Measurements from ENCODE around the gene PTPRG. TPM values are rescaled to one million over a fixed set of nuclear protein-coding genes. Genes with fewer than 3 reads are reported as not detected.

The PTPRG gene
- total RNA-seq, 2 donors from 2014 or later = 76.5 to 108 TPM

DNA sequence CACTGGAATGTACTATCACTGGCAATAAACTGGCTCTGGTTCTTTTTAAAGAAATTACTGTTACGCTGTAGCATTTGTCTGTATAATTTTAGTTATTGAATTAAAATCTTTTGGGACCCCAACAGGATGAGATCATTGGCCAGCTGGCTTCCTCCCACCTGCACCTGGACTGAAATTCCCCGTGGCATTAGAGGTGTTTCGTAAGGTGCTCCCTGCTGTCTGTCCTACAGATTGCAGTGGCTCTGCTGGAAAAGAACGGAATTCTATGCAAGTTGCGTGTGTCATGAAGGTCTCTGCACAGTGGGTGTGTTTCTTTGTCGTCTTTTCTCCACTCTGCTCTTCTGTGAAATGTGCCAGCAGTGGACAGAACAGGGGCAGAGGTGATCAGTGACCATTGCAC lies 383.4 kb downstream of the PTPRG start:
- Histone ChIP-seq H3K27ac (ENCODE audit: low read depth, low read length) (no peak overlapping the region), H3K4me3 (ENCODE audit: low read length) (no peak overlapping the region), H3K36me3 (ENCODE audit: control insufficient read depth, insufficient read depth, low read length) (no peaks in the 10 kb centered on the region), H3K27me3 (ENCODE audit: control insufficient read depth, insufficient read depth, low read length, poor library complexity, severe bottlenecking) (no peaks in the 10 kb centered on the region), H3K9me3 (ENCODE audit: control insufficient read depth, low read length) (peaks cover 10% of the 10 kb centered on the region), H3K4me1 (ENCODE audit: control insufficient read depth, insufficient read depth, low read length) (no peaks in the 10 kb centered on the region), H3K9ac (ENCODE audit: extremely low read depth, low read length, poor library complexity, severe bottlenecking) (no peak overlapping the region)
- Mint-ChIP-seq H3K27ac (no peak overlapping the region), H3K27me3 (ENCODE audit: insufficient read depth) (no peaks in the 10 kb centered on the region), H3K4me3 (no peak overlapping the region), H3K9me3 (no peaks in the 10 kb centered on the region), H3K36me3 (ENCODE audit: low read depth) (peaks cover 14% of the 10 kb centered on the region), H3K4me1 (peaks cover 39% of the 10 kb centered on the region)
- 87 to 88% methylated on average over 4 to 6 of the region's 6 CpGs for WGBS, 2 experiments (ENCODE audit: insufficient coverage in 1 of 2, insufficient read length in 1 of 2)
- no peak for TF ChIP-seq CTCF (conservative IDR thresholded peaks at IDR 0.05)
- DNase-seq = no peak

DNA sequence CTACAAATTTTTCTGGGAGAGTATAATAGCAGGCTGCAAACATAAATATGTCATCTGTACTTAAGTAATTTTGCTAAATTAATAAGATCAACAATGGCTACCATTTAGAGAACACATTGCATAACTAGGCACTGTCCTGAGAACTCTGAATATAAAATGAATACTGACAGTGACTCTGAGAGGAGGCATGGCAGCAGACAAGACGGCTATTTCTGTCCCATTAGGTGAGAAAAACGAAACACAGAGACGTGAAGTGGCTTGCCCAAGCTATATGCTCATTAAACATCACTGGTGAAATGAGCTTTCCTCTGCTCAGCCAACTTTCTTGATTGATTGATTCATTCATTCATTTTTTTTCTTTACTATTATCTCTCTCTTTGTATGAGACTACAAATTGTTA lies 384.3 kb downstream of the PTPRG start:
- Histone ChIP-seq H3K9ac (ENCODE audit: extremely low read depth, low read length, poor library complexity, severe bottlenecking) (no peak overlapping the region), H3K4me1 (ENCODE audit: control insufficient read depth, insufficient read depth, low read length) (no peaks in the 10 kb centered on the region), H3K4me3 (ENCODE audit: low read length) (no peak overlapping the region), H3K27me3 (ENCODE audit: control insufficient read depth, insufficient read depth, low read length, poor library complexity, severe bottlenecking) (no peaks in the 10 kb centered on the region), H3K36me3 (ENCODE audit: control insufficient read depth, insufficient read depth, low read length) (no peaks in the 10 kb centered on the region), H3K27ac (ENCODE audit: low read depth, low read length) (no peak overlapping the region), H3K9me3 (ENCODE audit: control insufficient read depth, low read length) (peaks cover 10% of the 10 kb centered on the region)
- DNase-seq = no peak
- 79% methylated on average over 3 of the region's 3 CpGs for WGBS, 2 experiments (ENCODE audit: insufficient coverage in 1 of 2, insufficient read length in 1 of 2)
- H3K9me3 Mint-ChIP-seq = no peaks in the 10 kb centered on the region
- H3K4me1 Mint-ChIP-seq = peaks cover 43% of the 10 kb centered on the region
- peaks cover 10% of the 10 kb centered on the region for H3K36me3 Mint-ChIP-seq (ENCODE audit: low read depth)
- no peak for TF ChIP-seq CTCF (conservative IDR thresholded peaks at IDR 0.05)
- H3K4me3 Mint-ChIP-seq = no peak overlapping the region
- no peaks in the 10 kb centered on the region for H3K27me3 Mint-ChIP-seq (ENCODE audit: insufficient read depth)
- no peak overlapping the region for H3K27ac Mint-ChIP-seq

DNA sequence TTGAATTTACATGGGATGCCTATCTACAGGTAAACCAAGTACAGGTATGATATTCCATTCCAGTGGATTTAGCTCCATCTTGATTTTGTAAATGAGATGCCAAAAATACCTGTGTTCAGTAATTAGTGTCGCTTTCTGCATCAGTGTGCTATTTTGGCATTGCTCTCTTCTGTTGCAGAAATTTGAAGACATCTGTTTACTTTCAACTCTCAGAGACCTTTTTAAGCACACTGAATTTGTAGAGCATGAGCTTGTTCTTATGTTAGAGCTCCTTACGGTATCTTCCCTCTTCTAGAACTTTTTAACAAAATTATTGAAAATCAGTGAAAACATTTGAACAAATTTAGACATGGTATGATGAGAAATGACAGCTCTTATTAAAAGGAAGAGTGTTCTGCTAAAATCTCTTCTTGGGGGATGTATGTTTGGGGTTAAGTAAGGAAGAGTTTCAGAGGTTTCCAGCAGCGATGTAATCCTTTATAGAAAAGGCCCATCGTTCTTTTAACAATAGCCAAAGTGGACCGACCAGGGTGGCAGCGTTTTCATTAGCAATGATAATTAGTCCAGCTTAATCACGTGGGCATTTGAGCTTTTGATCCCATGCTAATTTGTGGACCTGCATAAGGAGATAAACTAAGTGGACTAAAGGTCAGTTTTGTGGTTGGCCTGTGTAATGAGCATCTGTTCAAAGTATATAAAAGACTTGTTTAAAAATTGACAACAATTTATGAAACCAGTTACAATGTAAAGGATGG lies 385.4 kb downstream of the PTPRG start:
- Mint-ChIP-seq H3K36me3 (ENCODE audit: low read depth) (peaks cover 5% of the 10 kb centered on the region), H3K4me3 (no peak overlapping the region), H3K27me3 (ENCODE audit: insufficient read depth) (no peaks in the 10 kb centered on the region), H3K4me1 (peaks cover 43% of the 10 kb centered on the region), H3K27ac (no peak overlapping the region), H3K9me3 (no peaks in the 10 kb centered on the region)
- Histone ChIP-seq H3K9ac (ENCODE audit: extremely low read depth, low read length, poor library complexity, severe bottlenecking) (no peak overlapping the region), H3K4me3 (ENCODE audit: low read length) (no peak overlapping the region), H3K4me1 (ENCODE audit: control insufficient read depth, insufficient read depth, low read length) (no peaks in the 10 kb centered on the region), H3K27me3 (ENCODE audit: control insufficient read depth, insufficient read depth, low read length, poor library complexity, severe bottlenecking) (no peaks in the 10 kb centered on the region), H3K9me3 (ENCODE audit: control insufficient read depth, low read length) (peaks cover 6% of the 10 kb centered on the region), H3K27ac (ENCODE audit: low read depth, low read length) (no peak overlapping the region), H3K36me3 (ENCODE audit: control insufficient read depth, insufficient read depth, low read length) (no peaks in the 10 kb centered on the region)
- WGBS, 2 experiments (ENCODE audit: insufficient coverage in 1 of 2, insufficient read length in 1 of 2) = 32 to 43% methylated on average over 6 to 7 of the region's 7 CpGs
- TF ChIP-seq CTCF (conservative IDR thresholded peaks at IDR 0.05) = no peak
- DNase-seq = no peak
